Heart right ventricle (tissue), 16 donors: ENCODE results near the gene IPO5. TPM values are rescaled to one million over a fixed set of nuclear protein-coding genes. Genes with fewer than 3 reads are reported as not detected.
A peak's percentile ranks its signal among the peaks of the same experiment; 100 is the strongest.
"Not testable (repeated sequence)": the region's sequence is repeated elsewhere in the genome, so short reads cannot be mapped to it uniquely, and the experiment has no call there.

Source experiments
- ATAC-seq, 8 donors: fragments of 200-7000 bp; cut with Tn5 transposase; one replicate each; pipeline ENCODE4 v1.9.1; 2020; ENCODE audit warnings: mild to moderate bottlenecking in 8 of 8, moderate library complexity in 8 of 8, moderate number of reproducible peaks in 1 of 8
- DNase-seq, 2 donors: peaks; one replicate each; pipeline ENCODE4 v3.0.0-alpha.2; 2020
- H3K27ac ChIP-seq, 10 donors: fragments of 200-600 bp; sonication (generic) in 2 of 10; one replicate each; pipeline versions ENCODE4 v1.5.0 to v1.8.0; 2020 to 2022; ENCODE audit warnings: mild to moderate bottlenecking in 3 of 10
- H3K27me3 ChIP-seq, 7 donors: fragments of 200-600 bp; one replicate each; pipeline ENCODE4 v1.8.0; 2021 to 2022; ENCODE audit warnings: mild to moderate bottlenecking in 2 of 7
- H3K36me3 ChIP-seq, 9 donors: fragments of 200-600 bp; sonication (generic) in 1 of 9; one replicate each; pipeline versions ENCODE4 v1.5.0 to v1.8.0; 2020 to 2022; ENCODE audit warnings: mild to moderate bottlenecking in 2 of 9
- H3K4me1 ChIP-seq, 9 donors: fragments of 200-600 bp; sonication (generic) in 1 of 9; one replicate each; pipeline versions ENCODE4 v1.5.0 to v1.8.0; 2020 to 2022; ENCODE audit warnings: mild to moderate bottlenecking in 4 of 9
- H3K4me3 ChIP-seq, 10 donors: fragments of 200-600 bp; sonication (generic) in 2 of 10; one replicate each; pipeline versions ENCODE4 v1.5.0 to v1.8.0; 2020 to 2022; ENCODE audit warnings: mild to moderate bottlenecking in 7 of 10, moderate library complexity in 2 of 10
- H3K9me3 ChIP-seq, 11 donors: fragments of 200-600 bp in 10 of 11; sonication (generic) in 2 of 11; one replicate each; pipeline versions ENCODE4 v1.5.0 to v1.8.0; 2013 to 2022; ENCODE audit warnings: mild to moderate bottlenecking in 2 of 11, control low read depth in 1 of 11, moderate library complexity in 1 of 11
- WGBS, 2 donors: extraction: QIAGEN DNeasy Blood & Tissue Kit; methylation state at CpG; one replicate each; pipeline ENCODE4 v1.1.7; 2013; ENCODE audit warnings: inconsistent platforms in 1 of 2; 5-methylcytosine and 5-hydroxymethylcytosine counted together
- intact Hi-C, 10 donors: fragments of 100-400 bp; cut with DNase I; formaldehyde crosslinking; loops; one replicate each; pipeline versions ENCODE4 v1.11.1 to v1.14.2; 2022
- polyA plus RNA-seq, 2 donors: library from polyadenylated mRNA; stranded (reverse); fragments of 200-250 nt; gene quantifications; one replicate each; pipeline ENCODE4 v1.2.3, GENCODE V29; 2013
- total RNA-seq, 10 donors: library from RNA; stranded (reverse); fragmentation: NEBNext Ultra II Directional in 3 of 10; extraction: Animal tissue kit (Norgen Biotek cat#: 25700) in 3 of 10; gene quantifications; one replicate each; pipeline versions ENCODE4 v1.2.1 to v1.2.4, GENCODE V29; 2021 to 2023
- TF ChIP-seq, protein P1 (sequence below), 9 donors: fragments of 200-600 bp; sonication (generic) in 2 of 9; IDR thresholded peaks; one replicate each; pipeline versions ENCODE4 v1.5.0 to v1.8.0; 2021 to 2022; ENCODE audit warnings: antibody characterized with exemption in 9 of 9, mild to moderate bottlenecking in 5 of 9, moderate library complexity in 1 of 9
- donor health status: Arrhythmogenic right ventricular cardiomyopathy.
- donor health status: ischemic (EF 13 %, LVEDD 7.1; RV severe dilation, severe dysfunction).
- donor health status: healthy with polysubstance abuse.
- donor health status: DM: no; HTN: yes; CAD: no.
- donor health status: DM: no; HTN: no; CAD: no.
- donor health status: ischemic (EF 25% LVEDD 6.9; RV normal size, moderate dysfunction).
- donor health status: ischemic (EF 25% LVEDD 5.7; RV mildly dilated, moderate dysfunction).
- donor health status: healthy.
- donor health status: DM: yes; HTN: yes; CAD: no.
- donor health status: Ischemic cardiomyopathy.
- donor health status: ischemic (EF 35%, LVEDD 5.7; RV mildly dilated, moderate dysfunction).
- donor health status: nonischemic (EF 11% LVEDD 7.7; RV severe dilation, severe dysfunction).
- donor health status: DM: yes; HTN: yes; CAD: no.
- donor health status: PGD.
- donor health status: ischemic (EF 29% LVEDD 5.4; RV normal size, mild dysfunction).
- donor health status: nonischemic (EF 23%, LVEDD 6.1; RV moderate dilation, normal function).

IPO5 gene
- total and polyA plus RNA-seq, 12 donors, result 17.0 to 149 (median 115) TPM

DNA sequence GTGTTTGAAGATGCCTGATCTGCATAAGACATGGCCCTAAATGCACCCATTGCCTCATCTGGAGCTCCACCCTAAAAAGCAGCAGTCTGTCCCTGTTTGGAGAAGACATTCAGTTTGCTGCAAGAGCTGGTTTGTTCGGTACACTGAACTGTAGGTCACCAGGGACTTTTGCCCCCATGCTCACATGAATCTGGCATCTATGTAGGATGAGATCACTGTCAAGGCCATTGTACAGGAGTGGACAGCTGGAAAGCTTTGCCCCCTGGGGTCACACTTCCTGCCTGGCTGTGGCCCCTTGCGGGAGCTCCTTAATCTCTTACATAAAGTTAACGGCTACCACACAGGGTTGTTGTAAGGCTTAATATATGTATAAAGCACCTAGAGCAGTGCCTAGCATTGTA, 73.0 kb downstream of the IPO5 start:
- 45 to 51% methylated on average over 3 of the region's 3 CpGs for WGBS, 2 donors
- intact Hi-C loops, result loop anchor here in 2 of 10 donors (10.0 kb wide), 2 partner anchors 638 to 648 kb away; no protein-coding TSS in a partner anchor
- Histone ChIP-seq H3K27me3 (no peaks in the 10 kb centered on the region), H3K27ac (no peak overlapping the region), H3K36me3 (peaks cover 0 to 34% (median 9%) of the 10 kb centered on the region in 9 donors), H3K4me3 (no peak overlapping the region), H3K4me1 (peaks cover 0 to 23% (median 17%) of the 10 kb centered on the region in 9 donors), H3K9me3 (no peaks in the 10 kb centered on the region)
- ATAC-seq (peak in 6 of 8 donors; percentile 16 to 62 (median 39)), DNase-seq (no peak)
- TF ChIP-seq, protein P1, sequence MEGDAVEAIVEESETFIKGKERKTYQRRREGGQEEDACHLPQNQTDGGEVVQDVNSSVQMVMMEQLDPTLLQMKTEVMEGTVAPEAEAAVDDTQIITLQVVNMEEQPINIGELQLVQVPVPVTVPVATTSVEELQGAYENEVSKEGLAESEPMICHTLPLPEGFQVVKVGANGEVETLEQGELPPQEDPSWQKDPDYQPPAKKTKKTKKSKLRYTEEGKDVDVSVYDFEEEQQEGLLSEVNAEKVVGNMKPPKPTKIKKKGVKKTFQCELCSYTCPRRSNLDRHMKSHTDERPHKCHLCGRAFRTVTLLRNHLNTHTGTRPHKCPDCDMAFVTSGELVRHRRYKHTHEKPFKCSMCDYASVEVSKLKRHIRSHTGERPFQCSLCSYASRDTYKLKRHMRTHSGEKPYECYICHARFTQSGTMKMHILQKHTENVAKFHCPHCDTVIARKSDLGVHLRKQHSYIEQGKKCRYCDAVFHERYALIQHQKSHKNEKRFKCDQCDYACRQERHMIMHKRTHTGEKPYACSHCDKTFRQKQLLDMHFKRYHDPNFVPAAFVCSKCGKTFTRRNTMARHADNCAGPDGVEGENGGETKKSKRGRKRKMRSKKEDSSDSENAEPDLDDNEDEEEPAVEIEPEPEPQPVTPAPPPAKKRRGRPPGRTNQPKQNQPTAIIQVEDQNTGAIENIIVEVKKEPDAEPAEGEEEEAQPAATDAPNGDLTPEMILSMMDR (IDR thresholded peaks at IDR 0.05), result no peak

DNA sequence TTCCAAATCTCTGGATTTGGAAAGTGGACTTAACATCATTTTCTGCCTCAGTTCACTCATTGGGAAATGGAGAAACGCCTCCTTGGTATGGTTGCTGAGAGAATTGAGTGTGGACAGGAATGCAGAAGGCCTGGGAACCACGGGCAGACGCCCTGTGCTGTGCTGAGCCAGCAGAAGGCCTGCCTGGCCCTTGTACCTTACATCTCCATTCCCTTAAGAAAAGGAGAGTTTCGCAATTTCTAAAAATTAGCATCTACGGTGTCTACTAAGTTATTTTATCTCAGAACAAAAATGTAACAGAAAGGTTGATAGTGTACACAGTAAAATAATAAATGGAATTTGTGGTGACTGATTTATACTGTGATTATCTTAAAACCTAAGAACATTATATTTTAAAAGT, 78.7 kb downstream of the IPO5 start:
- 88 to 94% methylated on average over 5 of the region's 5 CpGs for WGBS, 2 donors
- no peak for ATAC-seq
- DNase-seq, result no peak
- intact Hi-C loops, result loop anchor here in 4 of 10 donors (5.0 to 10.0 kb wide), 5 partner anchors 363 to 635 kb away; no protein-coding TSS in a partner anchor
- Histone ChIP-seq H3K9me3 (no peaks in the 10 kb centered on the region), H3K36me3 (no peaks in the 10 kb centered on the region), H3K27ac (no peak overlapping the region), H3K4me1 (no peaks in the 10 kb centered on the region), H3K27me3 (peaks cover 0 to 6% (median 0%) of the 10 kb centered on the region in 7 donors), H3K4me3 (no peak overlapping the region)
- TF ChIP-seq, protein P1 (IDR thresholded peaks at IDR 0.05), result no peak

DNA sequence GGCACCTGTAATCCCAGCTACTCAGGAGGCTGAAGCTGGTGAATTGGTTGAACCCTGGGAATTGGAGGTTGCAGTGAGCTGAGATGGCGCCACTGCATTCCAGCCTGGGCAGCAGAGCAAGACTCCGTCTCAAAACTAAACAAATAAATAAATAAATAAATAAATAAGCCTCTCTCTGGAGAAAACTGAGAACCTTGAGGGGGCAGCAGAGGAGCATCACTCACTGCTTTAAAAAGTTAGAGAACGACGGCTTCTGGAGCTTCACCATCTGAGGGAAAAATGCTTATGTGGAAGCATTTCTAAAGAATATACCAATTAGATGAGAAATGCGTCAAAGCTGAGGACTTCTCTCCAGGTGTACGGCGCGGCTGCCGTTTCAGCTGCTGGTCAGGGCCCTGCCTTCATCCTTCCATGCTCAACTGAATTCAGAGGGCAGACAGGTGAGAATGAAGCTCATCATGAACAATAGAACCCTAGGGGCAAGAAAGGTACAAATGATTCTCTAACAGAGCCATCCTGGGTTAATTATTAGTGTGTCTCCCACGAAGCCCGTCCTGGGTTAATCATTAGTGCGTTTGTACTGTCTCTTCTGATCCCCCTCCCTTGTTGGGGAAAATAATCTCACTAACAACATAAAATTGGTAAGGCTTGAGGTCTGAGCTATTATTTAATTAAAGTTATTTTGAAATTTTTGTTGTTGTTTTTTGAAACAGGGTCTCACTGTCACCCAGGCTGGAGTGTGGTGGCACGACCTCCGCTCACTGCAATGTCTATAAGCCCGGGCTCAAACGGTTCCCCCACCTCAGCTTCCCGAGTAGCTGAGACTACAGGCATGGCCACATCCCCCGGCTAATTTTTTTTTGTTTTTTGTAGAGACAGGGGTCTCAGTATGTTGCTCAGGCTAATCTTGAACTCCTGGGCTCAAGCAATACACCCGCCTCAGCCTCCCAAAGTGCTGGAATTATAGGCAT, 80.1 kb downstream of the IPO5 start:
- H3K4me1 ChIP-seq, result no peaks in the 10 kb centered on the region
- no peak overlapping the region for H3K4me3 ChIP-seq
- no peaks in the 10 kb centered on the region for H3K36me3 ChIP-seq
- ATAC-seq (peak in 4 of 8 donors; percentile 34 to 42 (median 38)), DNase-seq (peak in 1 of 2 donors; percentile 38)
- H3K9me3 ChIP-seq, result no peaks in the 10 kb centered on the region
- TF ChIP-seq, protein P1 (IDR thresholded peaks at IDR 0.05), result peak; percentile 17 to 61 (median 43)
- WGBS, 2 donors, result 70% methylated on average over 19 of the region's 19 CpGs
- peaks cover 0 to 6% (median 0%) of the 10 kb centered on the region in 7 donors for H3K27me3 ChIP-seq
- no peak overlapping the region for H3K27ac ChIP-seq
- intact Hi-C loops, result loop anchor here in 4 of 10 donors (5.0 to 10.0 kb wide), 5 partner anchors 361 to 634 kb away; no protein-coding TSS in a partner anchor

DNA sequence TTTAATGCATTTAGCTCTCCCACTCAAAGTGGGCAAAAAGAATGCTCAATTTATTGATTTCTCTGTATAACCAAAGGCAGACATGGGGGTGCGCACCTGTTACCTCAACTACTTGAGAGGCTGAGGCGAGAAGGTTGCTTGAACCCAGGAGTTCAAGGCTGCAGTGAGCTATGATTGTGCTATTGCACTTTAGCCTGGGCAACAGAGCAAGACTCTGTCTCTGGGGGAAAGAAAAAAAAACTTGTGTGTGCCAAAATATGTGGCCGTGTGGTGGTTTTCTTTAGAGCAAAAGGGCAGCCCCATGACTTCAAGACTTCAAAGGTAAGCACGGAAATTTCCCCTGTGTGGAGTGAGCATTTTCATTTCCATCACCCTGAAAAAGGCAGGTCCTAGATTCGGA, 81.9 kb downstream of the IPO5 start:
- intact Hi-C loops, result loop anchor here in 4 of 10 donors (10.0 kb wide), 4 partner anchors 359 to 629 kb away; no protein-coding TSS in a partner anchor
- Histone ChIP-seq H3K9me3 (no peaks in the 10 kb centered on the region), H3K4me3 (no peak overlapping the region), H3K27me3 (peaks cover 0 to 6% (median 0%) of the 10 kb centered on the region in 7 donors), H3K4me1 (no peaks in the 10 kb centered on the region), H3K36me3 (no peaks in the 10 kb centered on the region), H3K27ac (no peak overlapping the region)
- TF ChIP-seq, protein P1 (IDR thresholded peaks at IDR 0.05), result no peak
- DNase-seq, result no peak
- no peak for ATAC-seq
- WGBS, 2 donors, result 77 to 81% methylated on average over 5 of the region's 5 CpGs

DNA sequence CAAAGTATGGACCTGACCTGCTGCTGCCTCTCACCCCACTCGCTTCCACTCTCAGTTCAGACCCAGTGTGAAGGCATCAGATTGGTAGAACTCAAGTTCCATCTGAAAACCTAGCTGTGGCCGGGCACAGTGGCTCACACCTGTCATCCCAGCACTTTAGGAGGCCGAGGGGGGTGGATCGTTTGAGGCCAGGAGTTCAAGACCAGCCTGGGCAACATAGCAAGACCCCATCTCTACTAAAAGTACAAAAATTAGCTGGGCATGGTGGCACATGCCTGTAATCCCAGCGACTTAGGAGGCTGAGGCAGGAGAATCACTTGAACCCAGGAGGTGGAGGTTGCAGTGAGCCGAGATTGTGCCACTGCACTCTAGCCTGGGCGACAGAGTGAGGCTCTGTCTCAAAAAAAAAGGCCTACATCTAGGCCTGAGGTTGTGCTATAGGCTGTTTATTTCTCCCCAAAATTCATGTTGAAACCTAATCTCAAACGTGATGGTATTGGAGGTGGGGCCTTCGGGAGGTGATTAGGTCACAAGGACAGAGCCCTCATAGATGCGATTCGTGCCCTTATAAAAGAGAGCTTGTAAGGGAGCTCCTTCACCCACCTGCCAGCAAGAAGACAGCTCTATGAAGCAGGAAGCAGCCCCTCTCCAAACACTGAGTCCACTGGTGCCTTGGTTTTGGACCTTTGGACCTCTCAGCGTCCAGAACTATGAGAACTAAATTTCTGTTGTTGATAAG, 83.3 kb downstream of the IPO5 start:
- not testable (repeated sequence) for H3K27me3 ChIP-seq, H3K4me3 ChIP-seq, H3K4me1 ChIP-seq, ATAC-seq, DNase-seq, H3K27ac ChIP-seq, H3K36me3 ChIP-seq, H3K9me3 ChIP-seq
- intact Hi-C loops, result loop anchor here in 4 of 10 donors (10.0 kb wide), 4 partner anchors 358 to 628 kb away; no protein-coding TSS in a partner anchor
- 91 to 92% methylated on average over 12 of the region's 12 CpGs for WGBS, 2 donors
